Kidney tubule cell (primary cell): ENCODE measurements around the gene TSPAN7.

Experiments
- DNase-seq: peaks from one replicate; pipeline ENCODE4 v3.0.0-alpha.2; 2018; ENCODE audit warnings: low spot score

TSPAN7 gene

DNA sequence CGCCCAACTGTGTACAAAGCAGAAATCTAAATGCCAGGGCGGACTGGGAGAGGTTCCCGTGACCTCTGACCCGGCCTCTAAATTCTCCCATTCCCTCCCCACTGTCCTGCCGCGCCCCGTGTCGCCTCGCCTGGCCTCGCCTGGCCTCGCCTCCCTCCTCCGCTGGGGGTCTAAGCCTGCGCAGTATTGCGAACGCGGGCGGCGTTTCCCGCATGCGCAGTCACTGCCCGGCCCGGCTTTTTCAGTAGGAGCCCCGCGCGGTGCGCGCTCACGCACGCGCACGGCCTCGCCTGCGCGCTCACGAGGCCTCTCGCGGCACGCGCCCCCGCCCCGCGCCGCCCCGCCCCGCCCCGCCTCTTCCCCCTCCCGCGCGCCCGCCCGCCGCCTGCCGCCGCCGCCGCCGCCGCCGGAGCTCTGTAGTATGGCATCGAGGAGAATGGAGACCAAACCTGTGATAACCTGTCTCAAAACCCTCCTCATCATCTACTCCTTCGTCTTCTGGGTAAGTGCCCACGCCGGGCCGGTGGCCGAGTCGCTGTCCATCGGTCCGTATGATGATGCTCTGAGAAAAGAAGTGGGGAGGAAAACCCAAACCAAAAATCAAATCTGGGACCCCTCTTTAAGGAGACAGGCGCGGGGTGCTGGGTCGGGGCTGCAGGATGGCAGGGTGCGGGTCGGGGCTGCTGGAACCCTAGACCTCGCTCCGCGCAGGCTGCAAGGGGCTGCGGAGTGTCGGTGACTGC is at the start of gene TSPAN7:
Gene TSPAN7 (plus strand): TSS at position 417 of the 743 bp plus-strand sequence. CDS start 5 bp downstream, at position 422.
- DNase-seq = peak; percentile 77

DNA sequence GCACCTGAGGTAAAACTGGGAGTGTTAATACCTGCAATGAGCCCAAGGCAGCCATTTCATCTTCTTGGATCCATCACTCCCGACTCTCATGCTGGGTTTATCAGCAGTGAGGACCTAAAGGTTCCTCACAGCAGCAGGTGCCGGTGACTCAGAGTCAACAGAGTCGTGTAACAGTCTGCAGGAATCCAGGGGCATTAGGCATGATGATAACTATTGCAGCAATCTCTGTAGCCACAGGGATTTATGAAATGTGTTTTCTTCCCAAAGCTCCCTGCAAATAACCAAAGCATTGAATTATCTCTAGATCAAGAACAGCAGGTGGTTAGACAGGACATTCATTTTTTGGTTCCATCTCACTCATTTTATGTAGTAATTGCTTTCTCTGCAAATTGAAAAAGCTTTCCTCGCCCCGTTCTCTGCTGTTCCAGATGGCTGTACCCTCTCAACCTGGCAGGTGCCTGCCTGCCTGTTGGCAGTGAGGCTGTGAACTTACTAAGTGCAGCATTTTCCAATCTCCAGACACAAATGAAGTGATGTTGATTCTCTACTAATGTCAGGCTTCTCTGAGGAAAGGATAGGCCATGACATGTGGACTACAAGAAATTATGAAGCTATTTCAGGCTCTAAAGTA is 48.1 kb upstream of the TSPAN7 start:
- peak; percentile 9 for DNase-seq

- no peak for DNase-seq
These were observed 47.1 kb upstream of the TSPAN7 start for GRCh38 chrX:38514016-38514854.

DNA sequence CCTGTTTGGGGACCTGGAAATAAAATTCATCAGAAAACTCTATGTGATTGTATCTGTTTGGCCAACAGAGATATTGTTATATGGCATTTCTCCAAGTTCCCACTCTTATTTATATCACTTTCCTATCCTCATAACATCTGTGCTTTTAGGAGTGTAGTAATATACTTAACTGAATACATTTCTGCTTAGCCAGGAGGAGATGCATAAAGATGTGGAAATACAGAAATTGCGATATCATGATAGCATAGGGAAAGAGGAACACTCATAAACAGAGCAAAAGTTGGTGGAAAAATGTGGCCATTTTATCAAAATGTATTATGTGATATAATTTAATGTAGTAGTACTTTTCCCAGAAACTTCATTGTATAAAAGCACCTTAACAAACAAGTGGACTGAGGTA is 46.1 kb upstream of the TSPAN7 start:
- DNase-seq = no peak

- DNase-seq = no peak
These were observed 45.1 kb upstream of the TSPAN7 start for GRCh38 chrX:38516196-38516774.

DNA sequence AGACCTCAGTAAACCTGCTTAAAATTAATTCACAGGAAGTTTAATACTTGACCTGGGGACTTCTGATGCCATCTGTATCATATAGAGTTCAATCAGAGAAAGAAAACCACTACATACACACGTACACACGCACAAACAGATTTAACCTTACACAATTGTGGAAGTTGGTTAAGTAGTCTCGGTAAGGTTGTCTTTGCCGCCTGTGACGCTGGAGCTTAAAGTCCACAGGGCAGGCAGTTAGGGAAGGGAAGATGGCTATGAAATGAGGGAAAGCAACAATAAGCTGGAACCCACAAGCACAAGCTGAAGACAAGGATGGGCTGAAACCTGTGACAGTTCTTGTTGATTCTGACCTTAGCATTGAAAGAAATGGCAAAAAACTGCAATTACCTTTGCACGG is 41.7 kb upstream of the TSPAN7 start:
- DNase-seq = no peak

DNA sequence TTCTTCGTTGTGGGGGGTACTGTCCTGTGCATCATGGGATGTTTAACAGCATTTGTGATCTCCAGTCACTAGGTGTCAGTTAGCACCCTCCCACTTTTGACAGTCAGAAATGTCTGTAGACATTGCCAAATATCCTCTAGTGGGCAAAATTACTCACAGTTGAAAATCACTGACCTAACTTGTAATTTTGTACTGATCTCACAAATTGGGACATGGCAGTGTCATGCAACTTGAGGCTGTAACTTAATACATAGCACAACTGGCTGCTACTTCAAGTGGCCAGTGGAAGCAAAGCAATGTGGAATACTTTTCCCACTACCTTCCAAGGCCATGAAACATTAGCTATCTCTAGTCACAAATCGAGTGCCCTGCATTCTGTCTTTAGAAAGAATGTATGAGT is 23.2 kb upstream of the TSPAN7 start:
- DNase-seq = peak; percentile 64

GRCh38 chrX:38539748-38540147 is 21.6 kb upstream of the TSPAN7 start:
- DNase-seq = no peak

GRCh38 chrX:38548508-38548907 is 12.8 kb upstream of the TSPAN7 start:
- no peak for DNase-seq

DNA sequence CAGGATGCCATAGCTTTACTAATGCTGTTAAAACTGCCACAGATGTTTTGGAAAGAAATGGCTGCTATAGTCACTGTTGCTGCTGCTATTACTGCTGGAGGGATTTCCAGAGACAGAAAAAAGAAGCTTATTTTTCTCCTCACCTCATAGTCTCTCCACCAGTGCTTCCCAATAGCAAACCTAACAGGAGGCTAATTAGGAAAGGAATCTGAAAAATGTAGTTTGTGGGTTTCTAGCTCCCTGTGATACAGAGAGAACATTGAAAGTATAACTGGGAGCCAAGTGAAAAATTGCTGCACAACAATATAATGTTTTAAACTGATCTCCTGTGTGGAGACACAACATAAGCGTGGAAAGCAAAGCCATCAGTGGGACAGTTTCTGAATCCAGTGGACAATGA is 8.6 kb upstream of the TSPAN7 start:
- no peak for DNase-seq

DNA sequence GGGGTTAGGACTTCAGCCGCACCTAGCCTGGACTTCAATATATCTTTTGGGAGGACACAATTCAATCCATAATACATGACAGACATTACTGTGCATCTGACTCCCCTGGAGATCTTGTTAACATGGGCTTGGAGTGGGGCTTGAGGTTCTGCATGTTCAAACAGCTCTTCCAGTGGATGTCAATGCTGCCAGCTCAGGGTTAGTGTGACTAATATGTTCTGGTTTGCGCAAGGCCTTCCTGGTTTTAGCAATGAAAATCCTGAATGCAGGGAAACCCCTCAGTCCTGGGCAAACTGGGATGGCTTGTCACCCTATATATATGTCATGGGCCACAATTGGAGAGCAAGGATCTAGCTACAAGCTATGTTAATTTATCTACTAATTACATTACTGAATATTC is 2.7 kb upstream of the TSPAN7 start:
- DNase-seq = no peak

DNA sequence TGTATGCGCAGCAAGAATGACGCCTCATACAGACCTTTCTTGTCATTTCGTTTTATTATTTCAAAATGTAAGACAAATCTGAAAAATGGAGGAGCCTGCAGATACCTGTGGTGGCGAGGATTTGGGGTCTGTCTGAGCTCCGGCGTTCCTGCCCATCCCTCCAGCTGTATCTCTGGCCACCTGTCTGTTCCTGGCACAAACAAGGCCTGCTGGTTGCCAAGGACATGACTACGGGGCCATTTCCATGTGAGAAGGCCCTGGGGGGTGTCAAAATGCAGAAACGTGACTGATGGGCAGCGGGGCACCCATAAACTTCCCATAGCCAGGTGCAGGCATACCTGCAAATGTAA is 591 bp upstream of the TSPAN7 start:
- no peak for DNase-seq

DNA sequence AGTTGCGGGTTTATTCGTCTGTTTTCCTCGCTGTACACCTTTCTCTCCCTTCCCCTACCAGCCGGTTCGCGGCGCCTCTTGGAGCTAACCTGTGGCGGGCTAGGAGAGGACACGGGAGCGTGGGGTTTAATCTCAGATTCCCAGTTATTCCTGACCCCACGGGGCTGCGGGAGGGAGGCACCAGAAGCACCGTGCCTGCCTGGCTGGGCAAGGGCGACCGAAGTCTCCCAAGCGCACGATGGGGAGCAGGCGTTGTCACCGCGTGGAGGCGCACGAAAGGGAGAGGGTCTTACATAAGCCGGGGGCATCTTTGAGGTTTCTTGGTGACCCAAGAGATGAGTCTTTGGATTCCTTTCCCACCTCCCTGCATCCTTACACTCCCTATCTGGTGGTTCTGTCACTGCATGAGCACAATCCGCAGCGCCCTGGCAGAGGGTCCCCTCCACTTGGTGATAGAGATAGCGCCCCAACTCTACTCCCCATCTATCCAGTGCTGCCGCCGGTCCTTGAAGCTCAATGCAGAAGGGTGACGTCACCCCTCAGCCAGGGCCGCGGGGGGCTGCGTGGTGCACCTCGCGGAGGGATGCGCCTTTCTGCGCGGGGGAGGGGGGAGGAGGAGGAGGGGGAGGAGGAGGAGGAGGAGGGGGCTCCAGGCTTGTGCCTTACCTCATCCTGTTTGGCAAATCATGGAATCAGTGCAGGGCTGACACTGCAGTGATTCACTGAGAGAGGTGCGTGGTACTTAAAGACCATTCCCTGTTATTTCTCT is 793 bp downstream of the TSPAN7 start:
- no peak for DNase-seq

- no peak for DNase-seq
These were observed 1.7 kb downstream of the TSPAN7 start for GRCh38 chrX:38563030-38563429.

GRCh38 chrX:38570396-38570795 is 9.1 kb downstream of the TSPAN7 start:
- DNase-seq = no peak

- DNase-seq = no peak
These were observed 9.7 kb downstream of the TSPAN7 start for GRCh38 chrX:38571058-38571457.

DNA sequence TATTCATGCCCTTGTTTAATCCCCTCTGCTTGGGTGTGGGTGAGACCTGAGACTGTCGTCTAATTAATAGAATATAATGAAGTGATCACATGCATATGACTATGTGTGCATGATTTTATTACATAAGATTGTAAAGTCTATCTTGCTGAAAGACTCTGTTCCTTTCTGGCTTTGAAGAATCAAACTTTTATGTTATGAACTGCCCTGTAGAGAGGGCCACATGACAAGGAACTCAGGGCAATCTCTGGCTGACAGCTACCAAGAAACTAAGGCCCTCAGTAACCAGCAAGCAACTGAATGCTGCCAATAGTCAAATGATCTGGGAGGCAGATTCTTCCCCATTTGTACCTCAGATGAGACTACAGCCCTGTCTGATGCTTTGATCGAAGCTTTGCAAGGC is 13.5 kb downstream of the TSPAN7 start:
- DNase-seq = no peak

GRCh38 chrX:38575888-38576287 is 14.5 kb downstream of the TSPAN7 start:
- DNase-seq = no peak

- DNase-seq = no peak
These were observed 16.4 kb downstream of the TSPAN7 start for GRCh38 chrX:38577738-38578137.

- peak; percentile 1 for DNase-seq
These were observed 16.8 kb downstream of the TSPAN7 start for GRCh38 chrX:38578167-38578566.

GRCh38 chrX:38583181-38583580 is 21.8 kb downstream of the TSPAN7 start:
- no peak for DNase-seq

- no peak for DNase-seq
These were observed 33.1 kb downstream of the TSPAN7 start for GRCh38 chrX:38594434-38594833.
